ENCODE results near the gene SLC6A9. TPM values are rescaled to one million over a fixed set of nuclear protein-coding genes. Genes with fewer than 3 reads are reported as not detected.

Gene SLC6A9
- total and polyA plus RNA-seq, 2 donors (not counting 1 experiment from before 2014, with no cell fraction given): 0.28 to 5.5 TPM

- H3K9me3 Mint-ChIP-seq (ENCODE audit: insufficient read depth): no peaks in the 10 kb centered on the region
- H3K27me3 ChIP-seq (replicated peaks in 1 of 4; ENCODE audit: control extremely low read depth in 1 of 4, control insufficient read depth in 3 of 4, insufficient read depth in 4 of 4, low read length in 3 of 4): no peaks in the 10 kb centered on the region
- ATAC-seq (ENCODE audit: low read depth) (no peak), DNase-seq (no peak)
- CTCF ChIA-PET: interaction anchor here (1.3 kb wide), 1 partner anchor 26 kb away, joined by 3 read pairs; no protein-coding TSS in a partner anchor
- 93% methylated on average over 2 of the region's 2 CpGs for WGBS (ENCODE audit: insufficient coverage)
- no peak overlapping the region for H3K27ac ChIP-seq (ENCODE audit: low read length in 2 of 2)
- peaks cover 38 to 40% of the 10 kb centered on the region in 2 donors for H3K4me1 ChIP-seq (ENCODE audit: control insufficient read depth in 2 of 2, insufficient read depth in 2 of 2, low read length in 2 of 2)
- no peaks in the 10 kb centered on the region for H3K27me3 Mint-ChIP-seq
- no peak overlapping the region for H3K27ac Mint-ChIP-seq
- peaks cover 0 to 4% (median 0%) of the 10 kb centered on the region in 3 donors for H3K9me3 ChIP-seq (ENCODE audit: control extremely low read depth in 1 of 3, control insufficient read depth in 2 of 3, insufficient read depth in 1 of 3, low read length in 2 of 3)
- POLR2A ChIA-PET: no interaction called here
- peaks cover 42% of the 10 kb centered on the region for H3K4me1 Mint-ChIP-seq
- no peak overlapping the region for H2AFZ ChIP-seq (ENCODE audit: insufficient read depth, low read depth, low read length, poor library complexity, severe bottlenecking)
- no peaks in the 10 kb centered on the region for H3K79me2 ChIP-seq (ENCODE audit: control insufficient read depth, insufficient read depth, low read length)
- H3K36me3 ChIP-seq (replicated peaks in 1 of 2; ENCODE audit: control extremely low read depth in 1 of 2, control insufficient read depth in 1 of 2, extremely low read depth in 1 of 2, insufficient read depth in 2 of 2, low read length in 1 of 2): no peaks in the 10 kb centered on the region
- no peak overlapping the region for H3K9ac ChIP-seq (ENCODE audit: low read length)
- no peaks in the 10 kb centered on the region for H4K20me1 ChIP-seq (ENCODE audit: control insufficient read depth, insufficient read depth, low read length, poor library complexity, severe bottlenecking)
- no peak overlapping the region for H3K4me3 ChIP-seq (ENCODE audit: control extremely low read depth in 1 of 5, extremely low read depth in 1 of 5, insufficient read depth in 1 of 5, low read depth in 2 of 5, low read length in 4 of 5)
- intact Hi-C loops (cut with micrococcal nuclease): no loop called here
- no peak overlapping the region for H3K4me3 Mint-ChIP-seq
- no peak overlapping the region for H3K4me2 ChIP-seq (replicated peaks; ENCODE audit: low read depth, low read length, poor library complexity, severe bottlenecking)
- TF ChIP-seq EZH2 (IDR thresholded peaks at IDR 0.05; ENCODE audit: borderline replicate concordance, insufficient read depth, low read depth, low read length, poor library complexity, severe bottlenecking): no peak
- TF ChIP-seq, protein P1, sequence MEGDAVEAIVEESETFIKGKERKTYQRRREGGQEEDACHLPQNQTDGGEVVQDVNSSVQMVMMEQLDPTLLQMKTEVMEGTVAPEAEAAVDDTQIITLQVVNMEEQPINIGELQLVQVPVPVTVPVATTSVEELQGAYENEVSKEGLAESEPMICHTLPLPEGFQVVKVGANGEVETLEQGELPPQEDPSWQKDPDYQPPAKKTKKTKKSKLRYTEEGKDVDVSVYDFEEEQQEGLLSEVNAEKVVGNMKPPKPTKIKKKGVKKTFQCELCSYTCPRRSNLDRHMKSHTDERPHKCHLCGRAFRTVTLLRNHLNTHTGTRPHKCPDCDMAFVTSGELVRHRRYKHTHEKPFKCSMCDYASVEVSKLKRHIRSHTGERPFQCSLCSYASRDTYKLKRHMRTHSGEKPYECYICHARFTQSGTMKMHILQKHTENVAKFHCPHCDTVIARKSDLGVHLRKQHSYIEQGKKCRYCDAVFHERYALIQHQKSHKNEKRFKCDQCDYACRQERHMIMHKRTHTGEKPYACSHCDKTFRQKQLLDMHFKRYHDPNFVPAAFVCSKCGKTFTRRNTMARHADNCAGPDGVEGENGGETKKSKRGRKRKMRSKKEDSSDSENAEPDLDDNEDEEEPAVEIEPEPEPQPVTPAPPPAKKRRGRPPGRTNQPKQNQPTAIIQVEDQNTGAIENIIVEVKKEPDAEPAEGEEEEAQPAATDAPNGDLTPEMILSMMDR (IDR thresholded peaks at IDR 0.05): no peak
Observed at GRCh38 chr1:44072821-44073220, 41.6 kb upstream of the SLC6A9 start.

GRCh38 chr1:44072204-44072603 is 40.9 kb upstream of the SLC6A9 start:
- H3K27me3 ChIP-seq (replicated peaks in 1 of 4; ENCODE audit: control extremely low read depth in 1 of 4, control insufficient read depth in 3 of 4, insufficient read depth in 4 of 4, low read length in 3 of 4): no peaks in the 10 kb centered on the region

More at GRCh38 chr1:44072204-44072603, 40.9 kb upstream of the SLC6A9 start:
- Histone ChIP-seq H4K20me1 (ENCODE audit: control insufficient read depth, insufficient read depth, low read length, poor library complexity, severe bottlenecking) (no peaks in the 10 kb centered on the region), H3K4me2 (replicated peaks; ENCODE audit: low read depth, low read length, poor library complexity, severe bottlenecking) (no peak overlapping the region), H2AFZ (ENCODE audit: insufficient read depth, low read depth, low read length, poor library complexity, severe bottlenecking) (no peak overlapping the region), H3K79me2 (ENCODE audit: control insufficient read depth, insufficient read depth, low read length) (no peaks in the 10 kb centered on the region), H3K27ac (ENCODE audit: low read length in 2 of 2) (no peak overlapping the region), H3K36me3 (replicated peaks in 1 of 2; ENCODE audit: control extremely low read depth in 1 of 2, control insufficient read depth in 1 of 2, extremely low read depth in 1 of 2, insufficient read depth in 2 of 2, low read length in 1 of 2) (no peaks in the 10 kb centered on the region), H3K9me3 (ENCODE audit: control extremely low read depth in 1 of 3, control insufficient read depth in 2 of 3, insufficient read depth in 1 of 3, low read length in 2 of 3) (peaks cover 0 to 4% (median 0%) of the 10 kb centered on the region in 3 donors), H3K4me1 (ENCODE audit: control insufficient read depth in 2 of 2, insufficient read depth in 2 of 2, low read length in 2 of 2) (peaks cover 44 to 46% of the 10 kb centered on the region in 2 donors), H3K9ac (ENCODE audit: low read length) (no peak overlapping the region), H3K4me3 (ENCODE audit: control extremely low read depth in 1 of 5, extremely low read depth in 1 of 5, insufficient read depth in 1 of 5, low read depth in 2 of 5, low read length in 4 of 5) (no peak overlapping the region)
- intact Hi-C loops (cut with micrococcal nuclease): no loop called here
- Mint-ChIP-seq H3K4me3 (no peak overlapping the region), H3K4me1 (peaks cover 48% of the 10 kb centered on the region), H3K9me3 (ENCODE audit: insufficient read depth) (no peaks in the 10 kb centered on the region), H3K27ac (no peak overlapping the region), H3K27me3 (no peaks in the 10 kb centered on the region)
- TF ChIP-seq, protein P1 (IDR thresholded peaks at IDR 0.05): no peak
- TF ChIP-seq EZH2 (IDR thresholded peaks at IDR 0.05; ENCODE audit: borderline replicate concordance, insufficient read depth, low read depth, low read length, poor library complexity, severe bottlenecking): no peak
- DNase-seq: no peak
- ChIA-PET POLR2A (no interaction called here), CTCF (no interaction called here)
- ATAC-seq (ENCODE audit: low read depth): no peak

Data from B cell (primary cell).